Keratinocyte (primary cell): ENCODE measurements around the gene ZNF850. TPM values are rescaled to one million over a fixed set of nuclear protein-coding genes. Genes with fewer than 3 reads are reported as not detected.

Source experiments
- DNase-seq: peaks from one replicate; pipeline ENCODE4 v3.0.0-alpha.2; 2011; ENCODE audit warnings: low read depth, missing footprints, low spot score
- FAIRE-seq: peaks from 2 replicates; lab custom pipeline; 2011; peaks lifted over from hg19 to GRCh38; lab: Jason Lieb, UNC
- H2AFZ ChIP-seq: 2 replicates; pipeline ENCODE4 v1.6.0; 2012; ENCODE audit warnings: low read length, control low read depth, inconsistent platforms; ENCODE audit not compliant: control insufficient read depth
- H3K27ac ChIP-seq: 2 replicates; pipeline ENCODE4 v1.5.1; 2011; ENCODE audit warnings: low read length; ENCODE audit not compliant: control insufficient read depth, insufficient read depth
- H3K27me3 ChIP-seq: 3 replicates; pipeline ENCODE4 v1.6.0; 2011; ENCODE audit warnings: low read length; ENCODE audit not compliant: control insufficient read depth, insufficient read depth; ENCODE audit errors: extremely low read depth
- H3K36me3 ChIP-seq, 2 experiments: 2 replicates in 1 of 2; 3 replicates in 1 of 2; pipeline ENCODE4 v1.5.1; 2011; ENCODE audit warnings: low read length in 2 of 2, mild to moderate bottlenecking in 1 of 2; ENCODE audit not compliant: control insufficient read depth in 2 of 2, insufficient read depth in 2 of 2; ENCODE audit errors: extremely low read depth in 1 of 2
- H3K4me1 ChIP-seq: 3 replicates; pipeline ENCODE4 v1.5.1; 2011; ENCODE audit warnings: low read length; ENCODE audit not compliant: control insufficient read depth, insufficient read depth; ENCODE audit errors: extremely low read depth
- H3K4me2 ChIP-seq: 3 replicates; pipeline ENCODE4 v1.6.0; 2011; ENCODE audit warnings: low read depth, low read length; ENCODE audit not compliant: control insufficient read depth, insufficient read depth; ENCODE audit errors: extremely low read depth
- H3K4me3 ChIP-seq, 3 experiments: fragments of 200-600 bp in 1 of 3; sonication (generic) in 1 of 3; 2 replicates in 2 of 3; 3 replicates in 1 of 3; pipeline ENCODE4 v1.5.1; 2011 to 2016; ENCODE audit warnings: low read length in 3 of 3, mild to moderate bottlenecking in 3 of 3, control low read depth in 2 of 3, inconsistent platforms in 1 of 3, low read depth in 1 of 3, mixed read lengths in 1 of 3, mixed run types in 1 of 3, moderate library complexity in 1 of 3; ENCODE audit not compliant: control insufficient read depth in 2 of 3, insufficient read depth in 2 of 3; ENCODE audit errors: extremely low read depth in 1 of 3
- H3K79me2 ChIP-seq: 2 replicates; pipeline ENCODE4 v1.6.0; 2012; ENCODE audit warnings: low read length; ENCODE audit not compliant: control insufficient read depth, insufficient read depth
- H3K9ac ChIP-seq: 3 replicates; pipeline ENCODE4 v1.6.0; 2011; ENCODE audit warnings: low read length; ENCODE audit not compliant: control insufficient read depth, insufficient read depth; ENCODE audit errors: extremely low read depth
- H3K9me1 ChIP-seq: 3 replicates; pipeline ENCODE4 v1.6.0; 2011; ENCODE audit warnings: low read length; ENCODE audit not compliant: control insufficient read depth, insufficient read depth; ENCODE audit errors: extremely low read depth
- H3K9me3 ChIP-seq: 2 replicates; pipeline ENCODE4 v1.5.1; 2012; ENCODE audit warnings: low read depth, low read length; ENCODE audit not compliant: control insufficient read depth
- H4K20me1 ChIP-seq: 3 replicates; pipeline ENCODE4 v1.6.0; 2011; ENCODE audit warnings: low read length; ENCODE audit not compliant: control insufficient read depth, insufficient read depth; ENCODE audit errors: extremely low read depth
- CTCF ChIP-seq, 3 experiments: IDR thresholded peaks in 1 of 3; conservative IDR thresholded peaks in 1 of 3; optimal IDR thresholded peaks in 1 of 3; 2 replicates in 2 of 3; 3 replicates in 1 of 3; pipeline versions ENCODE3 to v1.5.1; 2011; ENCODE audit warnings: low read length in 3 of 3, mild to moderate bottlenecking in 3 of 3, moderate library complexity in 2 of 3, control low read depth in 1 of 3, inconsistent platforms in 1 of 3; ENCODE audit not compliant: insufficient read depth in 2 of 3; ENCODE audit errors: extremely low read depth in 1 of 3
- EZH2 ChIP-seq: IDR thresholded peaks from one replicate; pipeline ENCODE4 v1.6.1; 2012; ENCODE audit warnings: inconsistent platforms, mild to moderate bottlenecking, low read length, moderate library complexity
- dilution Hi-C: fragments of 300-500 bp; cut with MboI; formaldehyde crosslinking; loops from one replicate; pipeline ENCODE4 v1.7.0; 2020; ENCODE audit warnings: low sequenced_read_pairs; ENCODE audit not compliant: extremely low pct_ligation_motif_present
- polyA plus RNA-seq, 5 experiments: library from polyadenylated mRNA; depleted of rRNA in 3 of 5; stranded (reverse) in 3 of 5; stranded (forward) in 1 of 5; unstranded in 1 of 5; fragments of >200 nt; gene quantifications; 1 replicate in 1 of 5; 2 replicates in 3 of 5; 3 replicates in 1 of 5; pipeline versions ENCODE4 v1.2.1 to v1.2.3, GENCODE V29; 2011 to 2012; ENCODE audit warnings: missing spikeins in 2 of 5, low read depth in 1 of 5, low replicate concordance in 1 of 5

The ZNF850 gene
- polyA plus RNA-seq, 1 donor (not counting 4 experiments of a cell fraction or from before 2014, with no cell fraction given), result 1.4 TPM

GRCh38 chr19:36674201-36674600, 98.4 kb downstream of the ZNF850 start:
- TF ChIP-seq EZH2 (no peak), CTCF (optimal IDR thresholded peaks at IDR 0.05 in 1 of 3, IDR thresholded peaks at IDR 0.05 in 1 of 3, conservative IDR thresholded peaks at IDR 0.05 in 1 of 3; ENCODE audit: extremely low read depth in 1 of 3, insufficient read depth in 2 of 3, low read length in 3 of 3) (no peak)
- Histone ChIP-seq H3K9me3 (no peaks in the 10 kb centered on the region), H3K27ac (no peak overlapping the region), H4K20me1 (no peaks in the 10 kb centered on the region), H3K9me1 (no peaks in the 10 kb centered on the region), H3K4me2 (no peak overlapping the region), H3K4me3 (no peak overlapping the region), H3K9ac (no peak overlapping the region), H3K79me2 (peaks cover 2% of the 10 kb centered on the region), H3K27me3 (no peaks in the 10 kb centered on the region), H2AFZ (no peak overlapping the region), H3K4me1 (no peaks in the 10 kb centered on the region), H3K36me3 (no peaks in the 10 kb centered on the region)
- DNase-seq (no peak), FAIRE-seq (no peak)
- dilution Hi-C loops, result no loop called here

DNA sequence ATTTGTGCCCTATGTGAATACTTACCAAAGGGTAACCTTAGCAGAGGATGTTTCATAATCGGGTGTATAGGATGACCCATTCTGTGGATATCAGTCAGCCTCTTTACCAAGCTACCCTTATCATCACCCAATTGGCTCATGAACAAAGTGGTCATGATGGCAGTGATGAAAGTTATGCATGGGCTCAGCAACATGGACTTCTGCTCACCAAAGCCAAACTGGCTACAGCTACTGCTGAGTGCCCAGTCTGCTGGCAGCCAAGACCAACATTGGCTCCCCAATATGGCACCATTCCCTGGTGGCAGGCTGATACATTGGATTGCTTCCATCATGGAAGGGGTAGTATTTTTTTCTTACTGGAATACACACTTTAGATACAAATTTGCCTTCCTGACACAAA, 100.2 kb downstream of the ZNF850 start:
- TF ChIP-seq EZH2, result no peak
- TF ChIP-seq CTCF (optimal IDR thresholded peaks at IDR 0.05 in 1 of 3, IDR thresholded peaks at IDR 0.05 in 1 of 3, conservative IDR thresholded peaks at IDR 0.05 in 1 of 3; ENCODE audit: extremely low read depth in 1 of 3, insufficient read depth in 2 of 3, low read length in 3 of 3), result no peak
- H3K9me1 ChIP-seq, result no peaks in the 10 kb centered on the region
- no peak overlapping the region for H3K4me3 ChIP-seq
- no peak overlapping the region for H3K4me2 ChIP-seq
- peaks cover 8% of the 10 kb centered on the region for H3K79me2 ChIP-seq
- no peaks in the 10 kb centered on the region for H3K4me1 ChIP-seq
- H4K20me1 ChIP-seq, result no peaks in the 10 kb centered on the region
- H3K36me3 ChIP-seq, result no peaks in the 10 kb centered on the region
- FAIRE-seq (no peak), DNase-seq (no peak)
- no peak overlapping the region for H2AFZ ChIP-seq
- no peaks in the 10 kb centered on the region for H3K27me3 ChIP-seq
- no peak overlapping the region for H3K9ac ChIP-seq
- H3K27ac ChIP-seq, result no peak overlapping the region
- dilution Hi-C loops, result no loop called here
- H3K9me3 ChIP-seq, result no peaks in the 10 kb centered on the region
